HG03025 (cell line): ENCODE results near the gene HBS1L.

Experiments used
- ATAC-seq: cut with Tn5 transposase; IDR thresholded peaks from one replicate; pipeline ENCODE4 v1.9.1; 2021; ENCODE audit warnings: mild to moderate bottlenecking, moderate library complexity; ENCODE audit not compliant: unreplicated experiment, low FRiP score

HBS1L gene

GRCh38 chr6:135004399-135004798, 50.2 kb downstream of the HBS1L start:
- no peak for ATAC-seq

DNA sequence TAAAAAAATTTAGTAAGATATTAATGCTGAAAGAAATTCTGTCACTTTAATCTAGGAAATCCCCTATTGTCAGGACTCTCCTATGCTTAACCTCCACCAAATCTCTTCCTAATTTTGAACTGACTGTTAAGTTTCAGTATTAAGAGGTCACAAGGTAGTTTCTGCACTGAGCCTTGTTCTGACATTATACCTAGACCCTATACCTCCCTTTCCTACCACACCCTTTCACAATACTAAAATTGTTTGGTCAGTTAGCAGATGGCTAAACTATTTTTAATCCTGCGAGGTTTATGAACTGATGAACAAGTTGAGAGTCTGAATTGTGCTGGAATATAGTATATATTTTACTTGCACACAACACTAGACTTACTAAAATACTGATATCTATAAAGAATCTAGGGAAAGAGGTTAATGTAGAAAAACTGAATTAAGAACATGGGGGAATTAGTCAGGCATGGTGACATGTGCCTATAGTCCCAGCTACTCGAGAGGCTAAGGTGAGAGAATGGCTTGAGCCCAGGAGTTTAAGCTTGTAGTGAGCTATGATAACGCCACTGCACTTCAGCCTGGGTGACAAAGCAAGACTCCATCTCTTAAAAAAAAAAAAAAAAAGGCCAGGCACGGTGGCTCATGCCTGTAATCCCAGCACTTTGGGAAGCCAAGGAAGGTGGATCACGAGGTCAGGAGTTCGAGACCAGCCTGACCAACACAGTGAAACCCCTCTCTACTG, 51.5 kb downstream of the HBS1L start:
- ATAC-seq: peak; percentile 94

DNA sequence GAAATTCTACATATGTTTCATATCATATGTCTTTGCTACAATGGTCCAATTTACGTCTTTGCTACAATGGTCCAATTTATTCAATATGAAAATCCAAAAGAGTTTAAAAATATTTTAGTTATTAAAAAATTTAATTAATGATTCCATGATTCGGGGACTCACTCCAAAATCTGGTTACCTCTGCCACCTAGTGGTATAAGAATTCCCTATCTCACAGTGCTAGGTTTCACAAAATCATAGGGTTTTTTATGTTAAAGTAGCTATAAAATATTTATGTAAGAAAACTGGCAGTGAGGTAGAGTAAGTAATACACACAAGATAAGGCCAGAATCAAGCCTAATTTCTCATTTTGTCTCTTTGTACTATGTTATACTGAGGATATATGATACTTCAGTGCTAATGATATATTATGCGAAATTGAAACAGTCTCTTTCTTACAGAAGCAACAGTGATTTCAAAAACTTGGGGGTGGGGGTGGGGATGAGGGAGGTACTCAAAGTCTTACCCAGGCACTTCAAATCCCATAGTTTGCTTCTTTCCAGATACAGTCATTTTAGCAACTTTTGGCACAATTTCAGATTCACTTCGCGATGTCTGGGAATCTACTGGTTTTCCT, 52.3 kb downstream of the HBS1L start:
- ATAC-seq: no peak

GRCh38 chr6:134999107-134999506, 55.5 kb downstream of the HBS1L start:
- ATAC-seq: no peak

DNA sequence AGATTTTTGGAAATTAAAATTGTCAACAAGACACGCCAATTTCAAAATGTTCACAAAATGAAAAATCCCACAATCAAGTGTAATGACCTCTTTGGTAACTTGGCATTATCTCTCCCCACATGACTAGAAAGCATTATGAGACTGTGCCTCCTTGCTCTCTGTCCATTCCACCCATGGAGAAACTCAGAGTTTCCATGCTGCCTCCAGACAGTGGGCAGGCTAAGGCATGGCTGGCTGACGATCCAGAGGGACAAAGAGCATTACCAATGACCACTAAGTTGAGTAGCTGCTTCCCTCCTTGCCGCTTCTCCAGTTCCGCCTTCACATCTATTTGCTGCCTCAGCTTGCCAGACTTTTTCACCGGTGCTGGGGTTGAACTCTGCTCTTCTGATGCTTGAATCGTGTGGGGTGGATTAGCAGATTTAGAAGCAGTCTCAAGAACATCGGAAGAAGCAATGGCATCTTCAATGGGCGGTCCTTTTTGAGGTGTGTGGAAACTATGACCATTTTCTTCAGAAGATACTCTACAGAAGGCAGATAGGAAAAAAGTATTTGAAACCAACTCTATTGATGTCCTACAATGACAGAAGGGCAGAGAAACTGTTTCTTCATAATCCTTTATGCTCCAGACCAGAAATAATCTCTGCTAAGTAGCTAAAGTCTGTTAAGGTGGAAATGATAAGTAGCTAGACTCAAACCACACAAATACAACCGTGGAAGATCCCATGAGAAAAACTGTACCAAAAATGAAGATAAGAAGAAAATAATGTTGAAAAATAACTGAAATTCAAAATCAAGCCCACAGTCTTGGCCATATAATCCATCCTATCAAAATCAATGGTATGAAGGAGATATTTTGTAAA, 57.3 kb downstream of the HBS1L start:
- ATAC-seq: no peak

DNA sequence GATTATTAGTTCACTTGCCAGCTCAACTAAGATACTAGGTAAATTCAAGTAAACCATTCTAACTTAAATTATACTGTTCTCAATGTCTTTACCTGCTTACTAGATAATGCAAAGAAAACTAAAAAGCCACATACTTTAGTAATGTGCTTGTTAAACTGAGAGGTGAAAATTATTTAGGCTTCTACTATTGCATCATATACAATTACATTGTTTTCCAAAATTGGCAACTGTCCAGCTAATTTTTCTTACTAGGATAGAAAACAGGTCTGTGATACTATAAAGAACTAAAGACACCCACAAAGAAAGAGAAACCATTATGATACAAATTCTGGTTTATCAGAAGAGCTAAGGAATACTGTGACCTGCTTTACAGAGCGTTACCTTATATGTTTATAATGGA, 59.1 kb downstream of the HBS1L start:
- ATAC-seq: no peak

GRCh38 chr6:134994431-134994830, 60.2 kb downstream of the HBS1L start:
- no peak for ATAC-seq

DNA sequence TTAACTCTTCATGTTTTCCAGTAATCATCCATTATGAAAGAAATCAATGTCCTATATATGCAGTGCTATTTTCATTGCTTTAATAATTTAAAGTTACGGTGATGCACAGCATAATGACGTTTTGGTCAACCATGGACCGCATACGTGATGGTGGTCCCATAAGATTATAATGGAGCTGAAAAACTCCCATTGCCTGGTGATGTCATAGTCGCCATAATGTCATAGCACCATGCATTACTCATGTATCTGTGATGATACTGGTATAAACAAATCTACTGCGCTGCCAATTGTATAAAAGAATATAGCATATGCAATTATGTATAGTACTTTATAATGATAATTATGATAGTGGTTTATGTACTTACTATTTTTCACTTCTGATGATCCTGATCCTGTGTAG, 62.5 kb downstream of the HBS1L start:
- ATAC-seq: no peak

- no peak for ATAC-seq
Measured at GRCh38 chr6:134990262-134990661, 64.4 kb downstream of the HBS1L start.

GRCh38 chr6:134984821-134985220, 69.8 kb downstream of the HBS1L start:
- no peak for ATAC-seq

DNA sequence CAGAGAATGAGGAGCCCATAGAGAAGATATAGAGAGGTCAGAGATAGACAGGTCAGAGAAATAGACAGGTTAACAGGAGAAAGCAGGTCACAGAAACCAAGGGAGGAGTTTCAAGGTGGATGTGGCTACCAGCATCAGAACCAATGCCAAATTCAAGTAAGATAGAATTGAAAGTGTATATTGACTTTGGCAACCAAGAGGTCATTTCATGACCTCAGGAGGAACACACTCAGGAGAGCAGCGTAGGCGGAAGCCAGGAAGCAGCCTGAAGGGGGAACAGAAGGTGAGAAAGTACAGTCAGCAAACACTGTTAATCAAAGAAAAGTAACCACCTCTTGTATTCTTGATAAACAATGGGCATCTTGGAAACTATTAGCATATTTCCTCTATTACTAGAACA, 70.8 kb downstream of the HBS1L start:
- ATAC-seq: no peak

DNA sequence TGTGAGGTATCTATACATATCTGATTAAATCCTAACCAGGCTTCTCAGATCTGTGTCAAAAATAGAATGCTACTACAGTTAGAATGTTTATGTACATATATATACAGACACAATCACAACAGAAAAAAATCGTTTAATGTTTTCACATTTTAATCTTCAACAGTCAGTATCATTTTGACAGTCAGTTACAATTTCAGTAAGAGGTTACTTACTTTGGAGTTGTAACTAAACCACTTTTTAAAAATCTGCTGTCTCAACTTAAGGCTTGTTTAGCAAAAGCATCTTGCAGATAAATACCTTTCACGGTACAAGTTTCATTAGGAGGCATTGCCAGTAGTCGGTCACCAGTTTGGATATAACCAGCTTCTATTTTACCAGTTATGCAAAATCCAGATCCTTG, 72.5 kb downstream of the HBS1L start:
- ATAC-seq: no peak

DNA sequence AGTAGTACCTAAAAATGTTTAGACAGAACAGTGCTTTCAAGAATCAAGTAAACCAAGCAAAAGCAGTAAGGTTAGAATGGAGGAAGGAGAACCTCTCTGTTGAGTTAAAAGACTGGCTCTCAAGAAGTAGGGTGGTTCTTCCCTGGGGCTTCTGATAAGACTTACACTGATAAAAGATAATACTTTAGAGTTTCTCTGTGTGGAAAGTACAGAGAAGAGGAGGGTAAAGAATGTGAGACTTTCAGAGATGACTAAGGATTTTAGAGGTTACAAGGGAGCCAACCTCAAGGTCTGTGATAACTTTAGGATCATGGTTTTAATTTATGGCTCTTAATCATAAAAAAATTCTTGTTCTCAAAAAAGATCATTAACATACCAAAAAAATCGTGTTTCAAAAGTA, 73.8 kb downstream of the HBS1L start:
- ATAC-seq: no peak

DNA sequence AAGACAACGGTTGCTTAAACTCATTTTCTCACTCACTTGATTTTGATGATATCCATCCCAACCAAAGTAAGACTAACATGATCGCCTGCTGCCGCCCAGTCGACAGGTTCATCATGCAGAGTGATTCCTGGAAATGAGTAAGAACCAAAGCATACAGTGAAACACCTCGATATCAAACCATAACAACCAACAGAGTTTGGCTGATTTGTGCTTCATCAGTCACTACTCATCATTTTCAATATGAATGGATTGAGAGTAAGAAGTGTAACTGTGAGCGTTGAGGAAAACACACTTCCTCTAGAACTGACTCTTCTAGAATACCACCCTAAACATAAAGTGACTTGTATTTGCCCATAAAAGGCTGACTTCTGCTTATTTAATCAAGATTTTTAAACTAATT, 75.5 kb downstream of the HBS1L start:
- peak; percentile 59 for ATAC-seq

DNA sequence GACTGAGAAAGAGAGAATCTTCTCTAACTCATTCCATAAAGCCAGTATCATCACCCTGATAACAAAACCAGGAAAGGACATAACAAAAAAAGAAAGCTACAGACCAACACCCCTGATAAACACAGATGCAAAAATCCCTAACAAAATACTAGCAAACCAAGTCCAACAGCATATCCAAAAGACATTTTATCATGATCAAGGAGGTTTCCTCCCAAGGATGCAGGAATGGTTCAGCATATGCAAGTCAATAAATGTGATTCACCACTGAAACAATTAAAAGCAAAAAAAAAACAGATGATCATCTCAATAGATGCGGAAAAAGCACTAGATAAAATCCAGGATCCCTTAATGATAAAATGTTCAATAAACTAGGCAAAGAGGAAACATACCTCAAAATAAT, 80.3 kb downstream of the HBS1L start:
- ATAC-seq: no peak

GRCh38 chr6:134967711-134968110, 86.9 kb downstream of the HBS1L start:
- ATAC-seq: peak; percentile 64

GRCh38 chr6:134964451-134965203, 90.0 kb downstream of the HBS1L start:
- ATAC-seq: no peak

- ATAC-seq: no peak
Measured at GRCh38 chr6:134962421-134962820, 92.2 kb downstream of the HBS1L start.

DNA sequence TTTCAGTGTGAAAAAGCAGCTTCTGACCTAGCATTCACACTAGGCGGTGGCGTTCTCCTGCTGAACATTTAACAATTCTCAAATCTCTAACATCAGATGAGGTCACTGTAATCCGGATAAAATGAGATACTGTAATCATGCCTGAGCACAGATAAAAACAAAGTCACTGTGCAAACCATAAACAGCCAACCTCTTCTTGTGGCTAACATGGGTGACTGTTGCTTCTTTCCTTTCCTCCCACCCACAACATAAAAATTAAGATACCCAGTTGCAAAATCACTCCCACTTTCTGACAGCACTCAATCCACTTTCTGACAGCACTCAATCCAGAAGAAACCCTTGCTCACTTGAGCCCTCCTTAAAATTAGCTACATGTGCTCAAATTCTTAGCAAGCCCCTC, 93.3 kb downstream of the HBS1L start:
- no peak for ATAC-seq

GRCh38 chr6:134959603-134960002, 95.0 kb downstream of the HBS1L start:
- ATAC-seq: no peak

- no peak for ATAC-seq
Measured at GRCh38 chr6:134956676-134957075, 97.9 kb downstream of the HBS1L start.
